Cortex of kidney (tissue), 1 donor: ENCODE results near the gene CPPED1.

Experiments used
- DNase-seq: peaks from one replicate; lab custom pipeline; 2025; lab: John Stamatoyannopoulos, UW

CPPED1 gene

GRCh38 chr16:12646098-12646489, 157.6 kb downstream of the CPPED1 start:
- DNase-seq: no peak

- no peak for DNase-seq
Measured at GRCh38 chr16:12643034-12643455, 160.6 kb downstream of the CPPED1 start.

- DNase-seq: no peak
Measured at GRCh38 chr16:12639044-12639443, 164.6 kb downstream of the CPPED1 start.

- no peak for DNase-seq
Measured at GRCh38 chr16:12637002-12637401, 166.7 kb downstream of the CPPED1 start.

GRCh38 chr16:12629271-12629670, 174.4 kb downstream of the CPPED1 start:
- no peak for DNase-seq

GRCh38 chr16:12628536-12628935, 175.2 kb downstream of the CPPED1 start:
- no peak for DNase-seq

GRCh38 chr16:12627394-12627793, 176.3 kb downstream of the CPPED1 start:
- DNase-seq: no peak

GRCh38 chr16:12626411-12626810, 177.3 kb downstream of the CPPED1 start:
- DNase-seq: no peak

GRCh38 chr16:12625716-12626115, 178.0 kb downstream of the CPPED1 start:
- DNase-seq: no peak

GRCh38 chr16:12625068-12625467, 178.6 kb downstream of the CPPED1 start:
- DNase-seq: no peak

- no peak for DNase-seq
Measured at GRCh38 chr16:12620150-12620549, 183.5 kb downstream of the CPPED1 start.

- no peak for DNase-seq
Measured at GRCh38 chr16:12618515-12618914, 185.2 kb downstream of the CPPED1 start.

- DNase-seq: no peak
Measured at GRCh38 chr16:12617401-12617819, 186.3 kb downstream of the CPPED1 start.

GRCh38 chr16:12614662-12615278, 188.9 kb downstream of the CPPED1 start:
- DNase-seq: no peak

- DNase-seq: no peak
Measured at GRCh38 chr16:12613992-12614661, 189.6 kb downstream of the CPPED1 start.

- no peak for DNase-seq
Measured at GRCh38 chr16:12613131-12613991, 190.3 kb downstream of the CPPED1 start.

GRCh38 chr16:12612598-12613101, 191.0 kb downstream of the CPPED1 start:
- DNase-seq: no peak

- DNase-seq: no peak
Measured at GRCh38 chr16:12611916-12612597, 191.6 kb downstream of the CPPED1 start.

GRCh38 chr16:12611006-12611477, 192.6 kb downstream of the CPPED1 start:
- DNase-seq: no peak

- no peak for DNase-seq
Measured at GRCh38 chr16:12609937-12610699, 193.6 kb downstream of the CPPED1 start.
